HepG2 (cell line): Measurements from ENCODE around the gene EMILIN3. TPM values are rescaled to one million over a fixed set of nuclear protein-coding genes. Genes with fewer than 3 reads are reported as not detected.

ENCODE experiments used
- CBFB ChIP-seq: sonication (generic); formaldehyde crosslinking; IDR thresholded peaks from 2 replicates; pipeline ENCODE4 v1.4.0; 2020; ENCODE audit warnings: missing genetic modification reagents
- HDAC1 ChIP-seq: sonication (generic); formaldehyde crosslinking; IDR thresholded peaks from 2 replicates; pipeline ENCODE4 v1.5.1; 2020; ENCODE audit warnings: mild to moderate bottlenecking, missing genetic modification reagents
- KDM5B ChIP-seq: sonication (generic); formaldehyde crosslinking; IDR thresholded peaks from 2 replicates; pipeline ENCODE4 v1.4.0; 2020; ENCODE audit warnings: missing genetic modification reagents, mild to moderate bottlenecking, borderline replicate concordance
- KLF16 ChIP-seq, 2 experiments: sonication (generic) in 1 of 2; formaldehyde crosslinking in 1 of 2; IDR thresholded peaks; 2 replicates each; pipeline versions ENCODE4 v1.6.1 to v1.8.0; 2016 to 2023; ENCODE audit warnings: missing genetic modification reagents in 2 of 2, missing compliant biosample characterization in 1 of 2
- PAWR ChIP-seq: sonication (generic); formaldehyde crosslinking; IDR thresholded peaks from 2 replicates; pipeline ENCODE4 v1.4.0; 2020; ENCODE audit warnings: missing genetic modification reagents, mild to moderate bottlenecking, borderline replicate concordance
- SPEN ChIP-seq: sonication (generic); formaldehyde crosslinking; IDR thresholded peaks from 2 replicates; pipeline ENCODE4 v1.5.1; 2020; ENCODE audit warnings: low read depth, mild to moderate bottlenecking, missing genetic modification reagents
- STAT6 ChIP-seq: sonication (generic); formaldehyde crosslinking; IDR thresholded peaks from 2 replicates; pipeline ENCODE4 v1.4.0; 2020; ENCODE audit warnings: missing genetic modification reagents, mild to moderate bottlenecking, borderline replicate concordance
- TBL1XR1 ChIP-seq: fragments of 150-350 bp; IDR thresholded peaks from 2 replicates; pipeline ENCODE4 v1.6.1; 2014; ENCODE audit warnings: borderline replicate concordance, low read length; ENCODE audit not compliant: partially characterized antibody
- TRIM22 ChIP-seq: fragments of 450-650 bp; IDR thresholded peaks from 2 replicates; pipeline ENCODE4 v1.6.1; 2017
- USF2 ChIP-seq, 2 experiments: sonication (generic) in 1 of 2; formaldehyde crosslinking in 1 of 2; IDR thresholded peaks; 2 replicates each; pipeline versions ENCODE4 v1.5.1 to v1.6.1; 2011 to 2020; ENCODE audit warnings: borderline replicate concordance in 1 of 2, low read depth in 1 of 2, low read length in 1 of 2, mild to moderate bottlenecking in 1 of 2, missing genetic modification reagents in 1 of 2, moderate library complexity in 1 of 2
- ZBTB44 ChIP-seq: sonication (generic); formaldehyde crosslinking; IDR thresholded peaks from 2 replicates; pipeline ENCODE4 v1.4.0; 2020; ENCODE audit warnings: missing genetic modification reagents
- ZNF17 ChIP-seq: sonication (generic); formaldehyde crosslinking; IDR thresholded peaks from 2 replicates; pipeline ENCODE4 v1.5.0; 2020; ENCODE audit warnings: mild to moderate bottlenecking, missing genetic modification reagents
- ZNF30 ChIP-seq: sonication (generic); formaldehyde crosslinking; IDR thresholded peaks from 2 replicates; pipeline ENCODE4 v1.5.0; 2020; ENCODE audit warnings: mild to moderate bottlenecking, missing genetic modification reagents
- ZNF335 ChIP-seq: sonication (generic); formaldehyde crosslinking; IDR thresholded peaks from 2 replicates; pipeline ENCODE4 v1.4.0; 2020; ENCODE audit warnings: missing genetic modification reagents
- ZNF44 ChIP-seq: sonication (generic); formaldehyde crosslinking; IDR thresholded peaks from 2 replicates; pipeline ENCODE4 v1.5.1; 2020; ENCODE audit warnings: mild to moderate bottlenecking, missing genetic modification reagents
- ZNF768 ChIP-seq: sonication (generic); formaldehyde crosslinking; IDR thresholded peaks from 2 replicates; pipeline ENCODE4 v1.4.0; 2020; ENCODE audit warnings: missing genetic modification reagents
- ZNF777 ChIP-seq: sonication (generic); formaldehyde crosslinking; IDR thresholded peaks from 2 replicates; pipeline ENCODE4 v1.4.0; 2020; ENCODE audit warnings: missing genetic modification reagents
- ZNF800 ChIP-seq: sonication (generic); formaldehyde crosslinking; IDR thresholded peaks from 2 replicates; pipeline ENCODE4 v1.4.0; 2020; ENCODE audit warnings: missing genetic modification reagents
- polyA plus RNA-seq, 8 experiments: library from polyadenylated mRNA; depleted of rRNA in 3 of 8; stranded (reverse) in 7 of 8; unstranded in 1 of 8; fragments of >200 nt; fragmentation: Illumina TruSeq in 4 of 8; extraction: Trizol in 4 of 8; gene quantifications; 2 replicates each; pipeline versions ENCODE4 v1.2.1 to v1.2.3, GENCODE V29; 2011 to 2016; ENCODE audit warnings: low read depth in 4 of 8, missing spikeins in 1 of 8, mixed read lengths in 1 of 8; ENCODE audit not compliant: insufficient read depth in 1 of 8
- total RNA-seq, 5 experiments: library from RNA; depleted of rRNA; stranded (reverse); fragments of >200 nt; fragmentation: Illumina TruSeq; extraction: Trizol; gene quantifications; 2 replicates each; pipeline ENCODE4 v1.2.3, GENCODE V29; 2016; ENCODE audit warnings: low read depth in 1 of 5

Gene EMILIN3
- total and polyA plus RNA-seq, 2 of the 13 experiments (the other 11 are each of a cell fraction or from before 2014, with no cell fraction given): 0.25 to 0.29 TPM

- TF ChIP-seq ZNF768 (CRISPR knock-in tag): 0 out of 2 replicates have a peak, but pooled peaks have one; percentile 26
- TF ChIP-seq USF2 (IDR thresholded peaks at IDR 0.05; ENCODE audit: low read depth, low read length): no peak
- no peak for TF ChIP-seq USF2 (CRISPR knock-in tag; IDR thresholded peaks at IDR 0.05; ENCODE audit: borderline replicate concordance)
- TF ChIP-seq ZNF17 (CRISPR knock-in tag): no peak
- peak; percentile 61 for TF ChIP-seq ZNF777 (CRISPR knock-in tag)
- TF ChIP-seq HDAC1: no peak
- TF ChIP-seq ZBTB44 (CRISPR knock-in tag): 0 out of 2 replicates have a peak, but pooled peaks have one; percentile 42
- no peak for TF ChIP-seq PAWR (CRISPR knock-in tag)
- no peak for TF ChIP-seq TBL1XR1
- no peak for TF ChIP-seq KLF16 (CRISPR knock-in tag; IDR thresholded peaks at IDR 0.05)
- no peak for TF ChIP-seq ZNF335 (CRISPR knock-in tag)
- 0 out of 2 replicates have a peak, but pooled peaks have one; percentile 29 for TF ChIP-seq SPEN (CRISPR knock-in tag)
- no peak for TF ChIP-seq ZNF44 (CRISPR knock-in tag)
- TF ChIP-seq ZNF800: peak; percentile 75
- peak; percentile 60; the same call in 1 of the 2 replicates for TF ChIP-seq KDM5B
- TF ChIP-seq TRIM22: no peak
- TF ChIP-seq ZNF30 (CRISPR knock-in tag): no peak
- TF ChIP-seq CBFB (CRISPR knock-in tag): no peak
- TF ChIP-seq STAT6 (CRISPR knock-in tag): no peak
Observed at GRCh38 chr20:41366546-41367392, at the start of gene EMILIN3 (continued).
